ENCODE measurements around the gene TOM1L1. TPM values are rescaled to one million over a fixed set of nuclear protein-coding genes. Genes with fewer than 3 reads are reported as not detected.

The TOM1L1 gene
- total and polyA plus RNA-seq, 2 of the 8 experiments (the other 6 are each of a cell fraction or from before 2014, with no cell fraction given) = 47.0 to 60.8 TPM

GRCh38 chr17:54932711-54933110 is 32.1 kb downstream of the TOM1L1 start:
- no peak overlapping the region for H2AFZ ChIP-seq (ENCODE audit: low read length)

More at GRCh38 chr17:54932711-54933110, 32.1 kb downstream of the TOM1L1 start:
- no peak overlapping the region for H2BK15ac ChIP-seq (ENCODE audit: low read length)
- H3K27me3 ChIP-seq (replicated peaks in 1 of 4; ENCODE audit: control insufficient read depth in 3 of 4, extremely low read depth in 1 of 4, insufficient read depth in 3 of 4, low read length in 3 of 4) = no peaks in the 10 kb centered on the region
- H3K4me3 ChIP-seq (ENCODE audit: extremely low read depth in 1 of 4, insufficient read depth in 2 of 4, low read depth in 3 of 4, low read length in 4 of 4) = no peak overlapping the region
- no peaks in the 10 kb centered on the region for H3K23me2 ChIP-seq (ENCODE audit: low read depth, low read length)
- H3K56ac ChIP-seq (replicated peaks; ENCODE audit: insufficient read length, low read depth, low read length) = no peak overlapping the region
- ChIA-PET CTCF (ENCODE audit: partially characterized antibody) (interaction anchor here (0.6 to 1.2 kb wide), 3 partner anchors 136 to 1341 kb away, joined by 3 to 4 read pairs (median 3); no protein-coding TSS in a partner anchor), POLR2A (ENCODE audit: partially characterized antibody) (no interaction called here)
- no peak overlapping the region for H2AK5ac ChIP-seq (ENCODE audit: low read depth, low read length)
- H3K23ac ChIP-seq (ENCODE audit: insufficient read length) = no peak overlapping the region
- H3K27ac ChIP-seq (ENCODE audit: low read depth, low read length) = no peak overlapping the region
- no peak overlapping the region for H3K18ac ChIP-seq (ENCODE audit: extremely low read depth, low read length)
- H2BK12ac ChIP-seq (ENCODE audit: low read depth, low read length) = no peak overlapping the region
- 54% methylated on average over 1 of the region's 1 CpG; no CpG with 5 or more reads in 1 of the 2 experiments for WGBS, 2 experiments (ENCODE audit: extremely low coverage in 1 of 2, insufficient coverage in 1 of 2, insufficient read length in 1 of 2, insufficient replicate concordance in 2 of 2, low coverage in 1 of 2, low lambda C conversion rate in 2 of 2, missing lambda C conversion rate in 1 of 2)
- no peak overlapping the region for H2BK20ac ChIP-seq (ENCODE audit: low read length)
- no peak overlapping the region for H4K5ac ChIP-seq (ENCODE audit: insufficient read length, low read depth, low read length)
- H3K14ac ChIP-seq (ENCODE audit: insufficient read length) = no peak overlapping the region
- FAIRE-seq (no peak), DNase-seq (ENCODE audit: low read depth in 1 of 2, low spot score in 2 of 2) (no peak)
- H3K79me2 ChIP-seq (ENCODE audit: control insufficient read depth in 1 of 2, insufficient read depth in 2 of 2, low read length in 2 of 2) = peaks cover 0 to under 1% of the 10 kb centered on the region in 2 experiments; a peak in 1 of 4 replicates
- H3K9ac ChIP-seq (replicated peaks in 1 of 4; ENCODE audit: extremely low read depth in 1 of 4, low read depth in 3 of 4, low read length in 3 of 4) = no peak overlapping the region
- no peak overlapping the region for H3K4me2 ChIP-seq (ENCODE audit: insufficient read depth in 1 of 2, low read depth in 2 of 2, low read length in 2 of 2)
- no peak overlapping the region for H2BK120ac ChIP-seq (replicated peaks; ENCODE audit: low read depth, low read length)
- no peaks in the 10 kb centered on the region for H3K79me1 ChIP-seq (ENCODE audit: low read depth, low read length)
- no peaks in the 10 kb centered on the region for H3K4me1 ChIP-seq (replicated peaks in 1 of 4; ENCODE audit: control insufficient read depth in 3 of 4, insufficient read depth in 4 of 4, low read length in 3 of 4)
- H4K8ac ChIP-seq (ENCODE audit: extremely low read depth, insufficient read depth, low read length) = no peak overlapping the region
- H3K9me3 ChIP-seq (ENCODE audit: insufficient read depth in 2 of 2, low read depth in 1 of 2, low read length in 1 of 2) = no peaks in the 10 kb centered on the region
- no peak overlapping the region for H4K91ac ChIP-seq (replicated peaks; ENCODE audit: insufficient read length, low read length)
- H2BK5ac ChIP-seq (ENCODE audit: low read depth, low read length) = no peak overlapping the region
- H4K20me1 ChIP-seq (replicated peaks in 1 of 2; ENCODE audit: control insufficient read depth in 1 of 2, insufficient read depth in 2 of 2, low read length in 2 of 2) = no peaks in the 10 kb centered on the region
- TF ChIP-seq SIN3A (conservative IDR thresholded peaks at IDR 0.05 in 1 of 2, IDR thresholded peaks at IDR 0.05 in 1 of 2; ENCODE audit: low read depth in 1 of 2, low read length in 2 of 2) (no peak), KDM1A (IDR thresholded peaks at IDR 0.05; ENCODE audit: borderline replicate concordance, low read length) (no peak)
- H3K36me3 ChIP-seq (ENCODE audit: control insufficient read depth in 2 of 4, insufficient read depth in 4 of 4, low read length in 3 of 4) = peaks cover 23 to 80% (median 62%) of the 10 kb centered on the region in 4 experiments
- no peak overlapping the region for H3K4ac ChIP-seq (replicated peaks; ENCODE audit: insufficient read length, low read depth, low read length)
